Measurements from ENCODE around the gene FGFR3.

- TF ChIP-seq CTCF (IDR thresholded peaks at IDR 0.05), result no peak
- no peak for TF ChIP-seq POLR2A (IDR thresholded peaks at IDR 0.05)
- no peak for TF ChIP-seq POLR2AphosphoS5 (IDR thresholded peaks at IDR 0.05)
- TF ChIP-seq EP300 (IDR thresholded peaks at IDR 0.05), result no peak
These were observed 26.2 kb downstream of the FGFR3 start for GRCh38 chr4:1819284-1819683.
